Stimulated activated CD4-positive, alpha-beta T cell treated with anti-CD3 and anti-CD28 coated beads, Interleukin-1b, Interleukin-23, amount 100 ng/mL, for 4 hours (primary cell): Measurements from ENCODE around the gene TMCC1.
"Not testable (repeated sequence)": the region's sequence is repeated elsewhere in the genome, so short reads cannot be mapped to it uniquely, and the experiment has no call there.

ENCODE experiments used
- DNase-seq, 2 donors: peaks; one replicate each; pipeline ENCODE4 v3.0.0-alpha.2; 2020; ENCODE audit warnings: low read depth in 2 of 2

The TMCC1 gene

GRCh38 chr3:129836381-129837064 lies 57.0 kb downstream of the TMCC1 start:
- DNase-seq: no peak

- no peak for DNase-seq
Observed at GRCh38 chr3:129835198-129835597, 58.3 kb downstream of the TMCC1 start.

GRCh38 chr3:129834580-129834979 lies 58.9 kb downstream of the TMCC1 start:
- no peak for DNase-seq

GRCh38 chr3:129831942-129832341 lies 61.6 kb downstream of the TMCC1 start:
- not testable (repeated sequence) for DNase-seq

GRCh38 chr3:129831503-129831902 lies 62.0 kb downstream of the TMCC1 start:
- no peak for DNase-seq

GRCh38 chr3:129829640-129830039 lies 63.9 kb downstream of the TMCC1 start:
- no peak for DNase-seq

GRCh38 chr3:129827765-129828164 lies 65.7 kb downstream of the TMCC1 start:
- peak in 1 of 2 donors; percentile 1 for DNase-seq

- peak in 1 of 2 donors; percentile 31 for DNase-seq
Observed at GRCh38 chr3:129824926-129825541, 68.5 kb downstream of the TMCC1 start.

- no peak for DNase-seq
Observed at GRCh38 chr3:129822679-129823078, 70.8 kb downstream of the TMCC1 start.

- DNase-seq: no peak
Observed at GRCh38 chr3:129822241-129822640, 71.3 kb downstream of the TMCC1 start.

- DNase-seq: no peak
Observed at GRCh38 chr3:129820587-129820986, 72.9 kb downstream of the TMCC1 start.

- no peak for DNase-seq
Observed at GRCh38 chr3:129812589-129812988, 80.9 kb downstream of the TMCC1 start.

- DNase-seq: no peak
Observed at GRCh38 chr3:129809297-129809696, 84.2 kb downstream of the TMCC1 start.

- no peak for DNase-seq
Observed at GRCh38 chr3:129796146-129796545, 97.4 kb downstream of the TMCC1 start.

- DNase-seq: no peak
Observed at GRCh38 chr3:129795186-129796010, 98.1 kb downstream of the TMCC1 start.

- no peak for DNase-seq
Observed at GRCh38 chr3:129794311-129795185, 99.0 kb downstream of the TMCC1 start.

- DNase-seq: no peak
Observed at GRCh38 chr3:129793942-129794310, 99.6 kb downstream of the TMCC1 start.

GRCh38 chr3:129793319-129793718 lies 100.2 kb downstream of the TMCC1 start:
- DNase-seq: no peak

- no peak for DNase-seq
Observed at GRCh38 chr3:129783470-129783869, 110.0 kb downstream of the TMCC1 start.

- DNase-seq: no peak
Observed at GRCh38 chr3:129778871-129779270, 114.6 kb downstream of the TMCC1 start.

GRCh38 chr3:129777806-129778205 lies 115.7 kb downstream of the TMCC1 start:
- DNase-seq: no peak

- DNase-seq: no peak
Observed at GRCh38 chr3:129775870-129776269, 117.6 kb downstream of the TMCC1 start.
